Parathyroid adenoma (tissue), 2 donors: ENCODE data around the gene MROH7.

Source experiments
- H2AFZ ChIP-seq: fragments of 300-600 bp; sonication (generic); one replicate; pipeline ENCODE4 v1.7.0; 2017; ENCODE audit warnings: antibody characterized with exemption, mild to moderate bottlenecking
- H3K27ac ChIP-seq: fragments of 300-600 bp; sonication (generic); one replicate; pipeline ENCODE4 v1.7.0; 2017
- H3K27me3 ChIP-seq: fragments of 300-600 bp; sonication (generic); one replicate; pipeline ENCODE4 v1.7.0; 2017; ENCODE audit warnings: low read length; ENCODE audit not compliant: control insufficient read depth, insufficient read depth
- H3K36me3 ChIP-seq: fragments of 300-600 bp; sonication (generic); one replicate; pipeline ENCODE4 v1.7.0; 2017; ENCODE audit warnings: low read length; ENCODE audit not compliant: control insufficient read depth, insufficient read depth
- H3K4me1 ChIP-seq: fragments of 300-600 bp; sonication (generic); one replicate; pipeline ENCODE4 v1.7.0; 2017; ENCODE audit warnings: control low read depth
- H3K4me2 ChIP-seq: fragments of 300-600 bp; sonication (generic); one replicate; pipeline ENCODE4 v1.7.0; 2017; ENCODE audit warnings: low read length
- H3K4me3 ChIP-seq: fragments of 300-600 bp; sonication (generic); one replicate; pipeline ENCODE4 v1.7.0; 2017; ENCODE audit warnings: low read depth, low read length
- H3K79me2 ChIP-seq: fragments of 300-600 bp; sonication (generic); one replicate; pipeline ENCODE4 v1.7.0; 2017; ENCODE audit warnings: control low read depth
- H3K9ac ChIP-seq: fragments of 300-600 bp; sonication (generic); one replicate; pipeline ENCODE4 v1.7.0; 2017; ENCODE audit warnings: mild to moderate bottlenecking
- H3K9me3 ChIP-seq: fragments of 300-600 bp; sonication (generic); one replicate; pipeline ENCODE4 v1.7.0; 2017; ENCODE audit warnings: low read length; ENCODE audit not compliant: control insufficient read depth
- CTCF ChIP-seq: fragments of 300-600 bp; sonication (generic); IDR thresholded peaks from one replicate; pipeline ENCODE4 v1.7.0; 2017; ENCODE audit warnings: antibody characterized with exemption, mild to moderate bottlenecking
- donor health status: primary hyperparathyroidism.

Gene MROH7

GRCh38 chr1:54679706-54680105, 38.1 kb downstream of the MROH7 start:
- Histone ChIP-seq H3K4me2 (no peak overlapping the region), H3K27ac (no peak overlapping the region), H3K9me3 (no peaks in the 10 kb centered on the region), H3K79me2 (no peaks in the 10 kb centered on the region), H3K9ac (no peak overlapping the region), H2AFZ (no peak overlapping the region), H3K36me3 (no peaks in the 10 kb centered on the region), H3K4me3 (no peak overlapping the region), H3K4me1 (no peaks in the 10 kb centered on the region), H3K27me3 (no peaks in the 10 kb centered on the region)
- no peak for TF ChIP-seq CTCF

- H3K27ac ChIP-seq = no peak overlapping the region
- no peaks in the 10 kb centered on the region for H3K36me3 ChIP-seq
- H3K27me3 ChIP-seq = no peaks in the 10 kb centered on the region
- no peak overlapping the region for H2AFZ ChIP-seq
- no peaks in the 10 kb centered on the region for H3K79me2 ChIP-seq
- H3K4me1 ChIP-seq = no peaks in the 10 kb centered on the region
- no peaks in the 10 kb centered on the region for H3K9me3 ChIP-seq
- H3K4me3 ChIP-seq = no peak overlapping the region
- H3K4me2 ChIP-seq = no peak overlapping the region
- no peak overlapping the region for H3K9ac ChIP-seq
- no peak for TF ChIP-seq CTCF
These were observed 38.8 kb downstream of the MROH7 start for GRCh38 chr1:54680387-54680786.

- no peaks in the 10 kb centered on the region for H3K36me3 ChIP-seq
- no peak overlapping the region for H3K4me3 ChIP-seq
- no peak overlapping the region for H3K4me2 ChIP-seq
- H3K9me3 ChIP-seq = no peaks in the 10 kb centered on the region
- no peaks in the 10 kb centered on the region for H3K27me3 ChIP-seq
- no peak for TF ChIP-seq CTCF
- no peak overlapping the region for H2AFZ ChIP-seq
- no peak overlapping the region for H3K27ac ChIP-seq
- no peaks in the 10 kb centered on the region for H3K4me1 ChIP-seq
- no peaks in the 10 kb centered on the region for H3K79me2 ChIP-seq
- H3K9ac ChIP-seq = no peak overlapping the region
These were observed 39.8 kb downstream of the MROH7 start for GRCh38 chr1:54681358-54681757.

- H3K36me3 ChIP-seq = no peaks in the 10 kb centered on the region
- H3K27ac ChIP-seq = no peak overlapping the region
- H3K27me3 ChIP-seq = no peaks in the 10 kb centered on the region
- no peak overlapping the region for H3K4me3 ChIP-seq
- H3K9me3 ChIP-seq = no peaks in the 10 kb centered on the region
- H2AFZ ChIP-seq = no peak overlapping the region
- TF ChIP-seq CTCF = no peak
- no peaks in the 10 kb centered on the region for H3K4me1 ChIP-seq
- H3K4me2 ChIP-seq = no peak overlapping the region
- H3K9ac ChIP-seq = no peak overlapping the region
- H3K79me2 ChIP-seq = no peaks in the 10 kb centered on the region
These were observed 41.9 kb downstream of the MROH7 start for GRCh38 chr1:54683453-54683852.

- Histone ChIP-seq H3K9me3 (no peaks in the 10 kb centered on the region), H3K36me3 (no peaks in the 10 kb centered on the region), H3K27me3 (no peaks in the 10 kb centered on the region), H3K9ac (no peak overlapping the region), H3K79me2 (no peaks in the 10 kb centered on the region), H3K27ac (no peak overlapping the region), H3K4me1 (no peaks in the 10 kb centered on the region), H2AFZ (no peak overlapping the region), H3K4me2 (no peak overlapping the region), H3K4me3 (no peak overlapping the region)
- no peak for TF ChIP-seq CTCF
These were observed 43.8 kb downstream of the MROH7 start for GRCh38 chr1:54685335-54685905.
